Stomach (tissue), 4 donors: ENCODE results near the gene ADISSP.

Source experiments
- CTCF ChIP-seq, 7 experiments: fragments of 450-650 bp in 4 of 7; fragments of 200-600 bp in 3 of 7; sonication (generic) in 3 of 7; IDR thresholded peaks; one replicate each; pipeline ENCODE4 v1.5.1; 2016 to 2019; ENCODE audit warnings: antibody characterized with exemption in 7 of 7, control low read depth in 2 of 7, mild to moderate bottlenecking in 1 of 7
- POLR2A ChIP-seq, 4 donors: fragments of 450-650 bp; IDR thresholded peaks; one replicate each; pipeline ENCODE4 v1.6.1; 2016; ENCODE audit warnings: antibody characterized with exemption in 4 of 4, control low read depth in 2 of 4, mild to moderate bottlenecking in 1 of 4, moderate library complexity in 1 of 4

- TF ChIP-seq CTCF (IDR thresholded peaks at IDR 0.05) (no peak), POLR2A (IDR thresholded peaks at IDR 0.05) (no peak)
Measured at GRCh38 chr20:3803289-3803688, 35.7 kb upstream of the ADISSP start.
